MCF 10A (cell line): ENCODE measurements around the gene GCNT1. TPM values are rescaled to one million over a fixed set of nuclear protein-coding genes. Genes with fewer than 3 reads are reported as not detected.

Experiments
- Bru-seq: library from RNA; stranded (reverse); fragments of 400-500 nt; gene quantifications from one replicate; lab custom pipeline; 2021; lab: Mats Ljungman, UMichigan
- BruChase-seq, 2 experiments: library from RNA; stranded (reverse); fragments of 400-500 nt; gene quantifications; one replicate each; lab custom pipeline; 2021; lab: Mats Ljungman, UMichigan
- BruUV-seq: library from RNA; stranded (reverse); fragments of 400-500 nt; replicated peaks from 2 replicates; lab custom pipeline; 2021; lab: Mats Ljungman, UMichigan
- CTCF ChIA-PET: fragments of 300-600 bp; sonication (Branson Sonifier 250); formaldehyde crosslinking; extraction: SDS; loops from one replicate; lab custom pipeline; 2021; ENCODE audit warnings: antibody characterized with exemption, inconsistent platforms; lab: Yijun Ruan, JAX
- POLR2A ChIA-PET: fragments of 300-600, 350-650 bp; sonication (Branson Sonifier 250); formaldehyde crosslinking; extraction: SDS; loops from one replicate; lab custom pipeline; 2020; ENCODE audit warnings: antibody characterized with exemption, inconsistent platforms; lab: Yijun Ruan, JAX
- DNase-seq: peaks from one replicate; pipeline ENCODE4 v3.0.0-alpha.2; 2018; ENCODE audit not compliant: unreplicated experiment
- H3K27ac Mint-ChIP-seq: one replicate; pipeline ENCODE4 v1.8.0; 2022; ENCODE audit warnings: mild to moderate bottlenecking, low read depth, mixed read lengths; ENCODE audit not compliant: unreplicated experiment
- H3K27me3 Mint-ChIP-seq: one replicate; pipeline ENCODE4 v1.8.0; 2022; ENCODE audit warnings: mixed read lengths; ENCODE audit not compliant: insufficient read depth, unreplicated experiment
- H3K36me3 Mint-ChIP-seq: one replicate; pipeline ENCODE4 v1.8.0; 2022; ENCODE audit warnings: mild to moderate bottlenecking, moderate library complexity, mixed read lengths; ENCODE audit not compliant: insufficient read depth, unreplicated experiment
- H3K4me1 Mint-ChIP-seq: one replicate; pipeline ENCODE4 v1.8.0; 2022; ENCODE audit warnings: mixed read lengths; ENCODE audit not compliant: insufficient read depth, unreplicated experiment
- H3K4me3 Mint-ChIP-seq: one replicate; pipeline ENCODE4 v1.8.0; 2022; ENCODE audit warnings: mild to moderate bottlenecking, moderate library complexity, mixed read lengths; ENCODE audit not compliant: unreplicated experiment
- H3K9me3 Mint-ChIP-seq: one replicate; pipeline ENCODE4 v1.8.0; 2022; ENCODE audit warnings: mixed read lengths; ENCODE audit not compliant: unreplicated experiment
- intact Hi-C: fragments of 100-400 bp; cut with micrococcal nuclease; formaldehyde crosslinking; loops from 2 replicates; pipeline ENCODE4 v1.14.1; 2022
- long read RNA-seq: library from polyadenylated mRNA; stranded (forward); transcript quantifications from one replicate; pipeline ENCODE4 v2.0.0, GENCODE V29; 2022
- total RNA-seq: library from RNA; stranded (reverse); gene quantifications from 2 replicates; pipeline ENCODE4 v1.2.3, GENCODE V29; 2022
- TF ChIP-seq, protein P1 (sequence below): fragments of 200-600 bp; IDR thresholded peaks from one replicate; pipeline ENCODE4 v1.8.0; 2022; ENCODE audit warnings: antibody characterized with exemption, mild to moderate bottlenecking; ENCODE audit not compliant: unreplicated experiment

The GCNT1 gene
- total RNA-seq (11.5 and 12.4 TPM in 2 replicates), Bru-seq, nascent RNA (percentile 62 among the genes with signal in this experiment), BruChase-seq, experiment 1, labeled RNA remaining after a 6-hour chase (percentile 58 among the genes with signal in this experiment), BruChase-seq, experiment 2, labeled RNA remaining after a 2-hour chase (percentile 65 among the genes with signal in this experiment)
- long read RNA-seq, full-length matches to known transcripts, result 16 of 19 reads
- long read RNA-seq, partial matches to known transcripts, result 0 of 19 reads
- long read RNA-seq, other reads (novel, unspliced or antisense), result 3 of 19 reads

DNA sequence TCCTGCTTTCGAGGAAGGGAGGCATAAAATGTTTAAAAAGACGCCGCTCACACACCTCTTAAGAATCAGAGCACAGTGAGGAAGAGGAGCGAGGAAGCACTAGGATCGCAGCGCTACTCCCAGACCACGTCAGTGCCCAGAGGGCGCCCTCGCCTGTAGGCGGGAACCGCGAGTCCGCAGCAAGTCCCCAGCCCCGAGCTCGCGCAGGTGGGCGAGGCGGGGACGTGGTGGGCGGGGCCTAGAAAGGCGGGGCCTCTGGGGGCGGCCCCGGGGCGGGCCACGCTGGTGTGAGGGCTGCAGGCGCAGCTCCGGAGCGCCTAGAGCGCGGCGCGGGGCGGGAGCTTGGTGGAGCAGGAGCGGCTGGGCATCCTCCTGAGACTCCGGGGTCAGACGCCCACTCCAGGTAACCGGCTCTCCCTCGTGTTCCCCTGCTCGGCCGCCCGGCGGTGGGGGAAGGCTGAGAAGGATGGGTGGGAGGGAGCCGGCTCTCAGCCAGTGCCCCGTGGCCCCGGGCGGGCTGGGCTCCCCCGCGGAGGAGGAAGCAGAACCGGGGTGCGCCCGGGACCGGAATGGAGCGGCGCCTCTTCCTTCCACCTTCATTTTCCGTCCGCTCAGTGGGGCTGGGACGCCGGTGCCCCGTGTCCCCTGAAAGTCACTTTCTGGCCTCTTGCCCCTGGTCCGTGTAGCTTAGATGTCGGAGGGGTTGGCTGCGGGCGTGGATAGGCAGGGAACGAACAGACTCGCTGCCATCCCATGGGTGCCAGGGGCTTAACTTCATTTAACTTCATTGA is at the start of gene GCNT1:
TSS of gene GCNT1 (plus strand) at position 280 of the 791 bp plus-strand sequence. CDS start 43,200 bp downstream, outside the sequence.
- intact Hi-C loops, result loop anchor here (1.0 to 10.0 kb wide), 3 partner anchors 56 to 195 kb away; no protein-coding TSS in a partner anchor
- Mint-ChIP-seq H3K27ac (peak within 1 kb of the TSS; percentile 6), H3K9me3 (no peaks in the 10 kb centered on the region), H3K4me3 (peak within 1 kb of the TSS; percentile 84), H3K27me3 (no peaks in the 10 kb centered on the region), H3K4me1 (peaks cover 14% of the 10 kb centered on the region), H3K36me3 (peaks cover 14% of the 10 kb centered on the region)
- POLR2A ChIA-PET, result interaction anchor here (0.7 to 1.6 kb wide), 11 partner anchors 9 to 259 kb away, joined by 3 to 8 read pairs (median 3); partner anchors contain the start of gene RFK
- peak; percentile 90 for DNase-seq
- CTCF ChIA-PET, result interaction anchor here (0.7 to 8.9 kb wide), 5 partner anchors 64 to 244 kb away, joined by 3 to 89 read pairs (median 3); no protein-coding TSS in a partner anchor
- TF ChIP-seq, protein P1, sequence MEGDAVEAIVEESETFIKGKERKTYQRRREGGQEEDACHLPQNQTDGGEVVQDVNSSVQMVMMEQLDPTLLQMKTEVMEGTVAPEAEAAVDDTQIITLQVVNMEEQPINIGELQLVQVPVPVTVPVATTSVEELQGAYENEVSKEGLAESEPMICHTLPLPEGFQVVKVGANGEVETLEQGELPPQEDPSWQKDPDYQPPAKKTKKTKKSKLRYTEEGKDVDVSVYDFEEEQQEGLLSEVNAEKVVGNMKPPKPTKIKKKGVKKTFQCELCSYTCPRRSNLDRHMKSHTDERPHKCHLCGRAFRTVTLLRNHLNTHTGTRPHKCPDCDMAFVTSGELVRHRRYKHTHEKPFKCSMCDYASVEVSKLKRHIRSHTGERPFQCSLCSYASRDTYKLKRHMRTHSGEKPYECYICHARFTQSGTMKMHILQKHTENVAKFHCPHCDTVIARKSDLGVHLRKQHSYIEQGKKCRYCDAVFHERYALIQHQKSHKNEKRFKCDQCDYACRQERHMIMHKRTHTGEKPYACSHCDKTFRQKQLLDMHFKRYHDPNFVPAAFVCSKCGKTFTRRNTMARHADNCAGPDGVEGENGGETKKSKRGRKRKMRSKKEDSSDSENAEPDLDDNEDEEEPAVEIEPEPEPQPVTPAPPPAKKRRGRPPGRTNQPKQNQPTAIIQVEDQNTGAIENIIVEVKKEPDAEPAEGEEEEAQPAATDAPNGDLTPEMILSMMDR, result peak; percentile 15
- BruUV-seq, result TSS peak; percentile 47

DNA sequence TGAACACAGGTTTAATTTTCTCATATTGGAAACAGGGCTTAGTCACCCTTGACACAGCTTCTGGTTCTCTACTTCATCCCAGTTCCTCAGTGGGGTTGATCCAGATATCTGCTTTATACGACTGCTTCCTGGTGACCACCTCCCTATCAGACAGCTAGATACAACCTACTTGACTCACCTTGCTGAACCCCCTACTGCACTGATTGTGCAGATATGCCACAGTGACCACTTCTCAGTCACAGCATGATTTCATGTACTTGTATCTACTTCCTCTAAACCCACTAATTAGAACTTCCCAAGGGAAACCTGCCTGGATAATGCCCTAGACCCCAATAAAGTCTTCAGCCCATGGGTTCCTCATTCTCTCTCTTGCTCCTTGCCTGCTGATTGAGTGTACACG is 46.3 kb upstream of the GCNT1 start:
- POLR2A ChIA-PET, result no interaction called here
- no peak for DNase-seq
- Mint-ChIP-seq H3K36me3 (no peaks in the 10 kb centered on the region), H3K27ac (no peak overlapping the region), H3K4me3 (no peak overlapping the region), H3K27me3 (no peaks in the 10 kb centered on the region), H3K9me3 (peaks cover 8% of the 10 kb centered on the region), H3K4me1 (peaks cover 13% of the 10 kb centered on the region)
- CTCF ChIA-PET, result interaction anchor here (1.4 kb wide), 1 partner anchor 10 kb away, joined by 4 read pairs; no protein-coding TSS in a partner anchor
- TF ChIP-seq, protein P1, result no peak
- no TSS peak for BruUV-seq
- intact Hi-C loops, result no loop called here

DNA sequence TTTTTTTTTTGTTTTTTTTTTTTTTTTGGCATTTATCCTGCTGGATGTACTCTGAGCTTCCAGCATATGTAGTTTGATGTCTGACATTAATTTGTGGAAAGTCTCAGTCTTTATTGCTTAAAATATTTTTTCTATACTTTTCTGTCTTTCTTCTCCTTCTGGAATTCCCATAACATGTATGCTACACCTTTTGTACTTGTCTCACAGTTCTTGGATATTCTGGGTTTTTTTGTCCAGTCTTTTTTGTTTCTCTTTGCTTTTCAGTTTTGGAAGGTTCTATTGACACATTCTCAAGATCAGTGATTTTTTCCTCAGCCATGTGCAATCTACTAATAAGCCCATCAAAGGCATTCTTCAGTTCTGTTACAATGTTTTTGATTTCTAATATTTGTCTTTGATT is 45.3 kb upstream of the GCNT1 start:
- ChIA-PET CTCF (no interaction called here), POLR2A (no interaction called here)
- peaks cover 8% of the 10 kb centered on the region for H3K9me3 Mint-ChIP-seq
- H3K4me3 Mint-ChIP-seq, result no peak overlapping the region
- H3K36me3 Mint-ChIP-seq, result no peaks in the 10 kb centered on the region
- H3K4me1 Mint-ChIP-seq, result peaks cover 13% of the 10 kb centered on the region
- DNase-seq, result no peak
- TF ChIP-seq, protein P1, result no peak
- intact Hi-C loops, result no loop called here
- no peaks in the 10 kb centered on the region for H3K27me3 Mint-ChIP-seq
- BruUV-seq, result no TSS peak
- H3K27ac Mint-ChIP-seq, result no peak overlapping the region

DNA sequence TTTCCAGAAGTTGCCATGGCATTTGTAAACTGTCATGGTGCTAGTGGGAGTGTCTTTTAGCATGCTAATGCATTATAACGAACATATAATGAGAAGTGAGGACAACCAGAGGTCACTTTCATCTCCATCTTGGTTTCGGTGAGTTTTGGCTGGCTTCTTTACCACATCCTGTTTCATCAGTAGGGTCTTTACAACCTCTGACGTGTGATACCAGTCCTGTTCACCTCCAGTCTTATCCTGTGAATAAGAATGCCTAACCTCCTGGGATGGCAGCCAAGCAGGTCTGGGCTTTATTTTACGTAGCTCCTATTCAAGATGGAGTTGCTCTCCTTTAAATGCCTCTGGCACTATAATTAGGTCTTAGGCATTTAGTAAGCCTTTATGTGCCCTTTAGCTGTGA is 44.3 kb upstream of the GCNT1 start:
- BruUV-seq, result no TSS peak
- Mint-ChIP-seq H3K27me3 (no peaks in the 10 kb centered on the region), H3K4me3 (no peak overlapping the region), H3K27ac (no peak overlapping the region), H3K36me3 (no peaks in the 10 kb centered on the region), H3K4me1 (peaks cover 13% of the 10 kb centered on the region), H3K9me3 (peaks cover 8% of the 10 kb centered on the region)
- DNase-seq, result peak; percentile 64
- CTCF ChIA-PET, result no interaction called here
- intact Hi-C loops, result no loop called here
- POLR2A ChIA-PET, result no interaction called here
- TF ChIP-seq, protein P1, result no peak
